ENCODE measurements around the gene DEFB128. TPM values are rescaled to one million over a fixed set of nuclear protein-coding genes. Genes with fewer than 3 reads are reported as not detected.

The DEFB128 gene
- total and polyA plus RNA-seq, 10 of the 15 experiments (the other 5 are each of a cell fraction or from before 2014, with no cell fraction given) = not detected

DNA sequence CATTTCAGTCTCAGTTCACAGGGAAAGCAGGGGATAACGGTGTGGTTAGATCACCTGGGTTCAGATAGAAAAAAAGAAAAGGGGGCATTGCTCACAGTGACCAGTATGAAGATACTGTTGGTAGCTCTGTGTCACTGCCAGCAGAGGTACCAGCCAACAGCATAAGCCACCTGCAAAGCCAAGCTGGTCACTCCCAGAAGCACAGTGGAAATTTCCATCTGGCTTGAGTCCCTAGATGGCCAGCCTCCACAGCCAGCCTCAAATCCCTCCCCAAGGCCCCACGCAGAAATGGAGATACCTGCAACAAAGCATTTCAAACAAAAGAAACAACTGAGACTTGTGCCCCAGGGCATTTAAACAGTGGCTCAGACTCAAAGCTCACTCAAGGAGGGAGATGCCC lies 20.6 kb downstream of the DEFB128 start:
- H3K9me3 ChIP-seq (replicated peaks; ENCODE audit: control insufficient read depth, insufficient read depth, low read length) = no peaks in the 10 kb centered on the region
- no peaks in the 10 kb centered on the region; a peak in 1 of 4 replicates for H3K27me3 ChIP-seq (replicated peaks in 1 of 2; ENCODE audit: control insufficient read depth in 2 of 2, insufficient read depth in 2 of 2, low read length in 1 of 2)
- intact Hi-C loops (cut with micrococcal nuclease; ENCODE audit: unreplicated experiment) = no loop called here
- ChIA-PET CTCF (interaction anchor here (1.3 kb wide), 1 partner anchor 98 kb away, joined by 3 read pairs; no protein-coding TSS in a partner anchor), POLR2A (no interaction called here), SMC1A (ENCODE audit: uncharacterized antibody, unreplicated experiment) (interaction anchor here (1.0 kb wide), 1 partner anchor 16 kb away, joined by 3 read pairs; no protein-coding TSS in a partner anchor), RAD21 (ENCODE audit: unreplicated experiment) (no interaction called here)
- H3K36me3 ChIP-seq (ENCODE audit: control insufficient read depth in 2 of 2, insufficient read depth in 2 of 2, low read length in 1 of 2) = no peaks in the 10 kb centered on the region
- ATAC-seq (no peak), DNase-seq (ENCODE audit: low read depth, low spot score) (no peak), FAIRE-seq (no peak)
- in situ Hi-C loops (cut with MboI) = no loop called here
- BruUV-seq (replicated peaks) = no TSS peak
- H3K4me1 ChIP-seq (ENCODE audit: control insufficient read depth, insufficient read depth, low read length) = no peaks in the 10 kb centered on the region
- no peak overlapping the region for H3K9ac ChIP-seq (ENCODE audit: control insufficient read depth, insufficient read depth, low read length)
- no peak overlapping the region for H3K4me3 ChIP-seq
- no peak overlapping the region for H3K27ac ChIP-seq (ENCODE audit: control insufficient read depth, insufficient read depth)
- no peaks in the 10 kb centered on the region for H4K20me1 ChIP-seq (ENCODE audit: control insufficient read depth, insufficient read depth)
- H3K79me2 ChIP-seq (ENCODE audit: control insufficient read depth, insufficient read depth, low read length) = no peaks in the 10 kb centered on the region
- H2AFZ ChIP-seq (ENCODE audit: control insufficient read depth, low read depth, low read length) = no peak overlapping the region
- H3K4me2 ChIP-seq (ENCODE audit: control insufficient read depth, insufficient read depth) = no peak overlapping the region
- WGBS (ENCODE audit: insufficient coverage, insufficient replicate concordance, low lambda C conversion rate, missing lambda C conversion rate) = 0% methylated on average over 2 of the region's 2 CpGs
- TF ChIP-seq NR2C2 (IDR thresholded peaks at IDR 0.05; ENCODE audit: borderline replicate concordance, control insufficient read depth, insufficient read length, low read depth) (no peak), DPF2 (IDR thresholded peaks at IDR 0.05) (no peak), ZBED1 (IDR thresholded peaks at IDR 0.05; ENCODE audit: borderline replicate concordance) (no peak), KAT2A (conservative IDR thresholded peaks at IDR 0.05; ENCODE audit: control insufficient read depth, low read depth, low read length) (no peak), RCOR1 (conservative IDR thresholded peaks at IDR 0.05; ENCODE audit: low read depth, low read length) (no peak), ZNF207 (IDR thresholded peaks at IDR 0.05; ENCODE audit: borderline replicate concordance) (no peak), SIX5 (IDR thresholded peaks at IDR 0.05; ENCODE audit: low read depth, low read length, severe bottlenecking) (no peak), BRCA1 (IDR thresholded peaks at IDR 0.05; ENCODE audit: low read depth, low read length) (no peak), HDAC6 (IDR thresholded peaks at IDR 0.05; ENCODE audit: unreplicated experiment) (no peak)
- TF ChIP-seq, protein P1, sequence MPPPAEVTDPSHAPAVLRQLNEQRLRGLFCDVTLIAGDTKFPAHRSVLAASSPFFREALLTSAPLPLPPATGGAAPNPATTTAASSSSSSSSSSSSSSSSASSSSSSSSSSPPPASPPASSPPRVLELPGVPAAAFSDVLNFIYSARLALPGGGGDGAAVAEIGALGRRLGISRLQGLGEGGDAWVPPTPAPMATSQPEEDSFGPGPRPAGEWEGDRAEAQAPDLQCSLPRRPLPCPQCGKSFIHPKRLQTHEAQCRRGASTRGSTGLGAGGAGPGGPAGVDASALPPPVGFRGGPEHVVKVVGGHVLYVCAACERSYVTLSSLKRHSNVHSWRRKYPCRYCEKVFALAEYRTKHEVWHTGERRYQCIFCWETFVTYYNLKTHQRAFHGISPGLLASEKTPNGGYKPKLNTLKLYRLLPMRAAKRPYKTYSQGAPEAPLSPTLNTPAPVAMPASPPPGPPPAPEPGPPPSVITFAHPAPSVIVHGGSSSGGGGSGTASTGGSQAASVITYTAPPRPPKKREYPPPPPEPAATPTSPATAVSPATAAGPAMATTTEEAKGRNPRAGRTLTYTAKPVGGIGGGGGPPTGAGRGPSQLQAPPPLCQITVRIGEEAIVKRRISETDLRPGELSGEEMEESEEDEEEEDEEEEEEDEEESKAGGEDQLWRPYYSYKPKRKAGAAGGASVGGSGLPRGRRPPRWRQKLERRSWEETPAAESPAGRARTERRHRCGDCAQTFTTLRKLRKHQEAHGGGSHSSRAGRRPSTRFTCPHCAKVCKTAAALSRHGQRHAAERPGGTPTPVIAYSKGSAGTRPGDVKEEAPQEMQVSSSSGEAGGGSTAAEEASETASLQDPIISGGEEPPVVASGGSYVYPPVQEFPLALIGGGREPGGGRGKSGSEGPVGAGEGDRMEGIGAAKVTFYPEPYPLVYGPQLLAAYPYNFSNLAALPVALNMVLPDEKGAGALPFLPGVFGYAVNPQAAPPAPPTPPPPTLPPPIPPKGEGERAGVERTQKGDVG (CRISPR knock-in tag; IDR thresholded peaks at IDR 0.05) = no peak

Data from GM12878 (cell line).